ENCODE measurements around the gene ERGIC3.

Gene ERGIC3

GRCh38 chr20:35559042-35559693, 17.3 kb downstream of the ERGIC3 start:
- Histone ChIP-seq H3K9me3 (ENCODE audit: control insufficient read depth, insufficient read depth, low read depth, low read length) (no peaks in the 10 kb centered on the region), H3K4me3 (ENCODE audit: low read depth, low read length) (no peak overlapping the region), H3K27ac (ENCODE audit: extremely low read depth, low read depth, low read length) (no peak overlapping the region), H3K36me3 (ENCODE audit: control insufficient read depth in 2 of 2, insufficient read depth in 1 of 2, low read length in 2 of 2) (peaks cover 0 to 47% of the 10 kb centered on the region in 2 experiments; a peak in 1 of 3 replicates), H3K4me1 (ENCODE audit: control insufficient read depth, insufficient read depth, low read length) (no peaks in the 10 kb centered on the region)
- CTCF ChIA-PET = no interaction called here
- POLR2A ChIA-PET = interaction anchor here (1.7 kb wide), 1 partner anchor 17 kb away, joined by 4 read pairs; no protein-coding TSS in a partner anchor
- TF ChIP-seq ZFHX2 (tag by site-specific recombination; conservative IDR thresholded peaks at IDR 0.05) (peak; percentile 58), SCRT2 (tag by site-specific recombination; IDR thresholded peaks at IDR 0.05) (no peak), EGR2 (tag by site-specific recombination; IDR thresholded peaks at IDR 0.05; ENCODE audit: low read depth) (peak; percentile 81), ZNF132 (tag by site-specific recombination; IDR thresholded peaks at IDR 0.05; ENCODE audit: borderline replicate concordance) (no peak)

GRCh38 chr20:35560105-35560511, 18.2 kb downstream of the ERGIC3 start:
- no peaks in the 10 kb centered on the region for H3K9me3 ChIP-seq (ENCODE audit: control insufficient read depth, insufficient read depth, low read depth, low read length)
- no peak for TF ChIP-seq ZNF121 (tag by site-specific recombination; IDR thresholded peaks at IDR 0.05)
- ChIA-PET POLR2A (interaction anchor here (0.6 to 1.2 kb wide), 2 partner anchors 10 to 34 kb away, joined by 3 read pairs; no protein-coding TSS in a partner anchor), CTCF (interaction anchor here (1.1 kb wide), 1 partner anchor 9 kb away, joined by 3 read pairs; no protein-coding TSS in a partner anchor)
- no peak overlapping the region for H3K27ac ChIP-seq (ENCODE audit: extremely low read depth, low read depth, low read length)
- no peak overlapping the region for H3K4me3 ChIP-seq (ENCODE audit: low read depth, low read length)
- H3K4me1 ChIP-seq (ENCODE audit: control insufficient read depth, insufficient read depth, low read length) = no peaks in the 10 kb centered on the region
- peaks cover 0 to 43% of the 10 kb centered on the region in 2 experiments; a peak in 1 of 3 replicates for H3K36me3 ChIP-seq (ENCODE audit: control insufficient read depth in 2 of 2, insufficient read depth in 1 of 2, low read length in 2 of 2)

- ChIA-PET CTCF (interaction anchor here (1.1 kb wide), 1 partner anchor 9 kb away, joined by 3 read pairs; no protein-coding TSS in a partner anchor), POLR2A (interaction anchor here (1.1 to 1.2 kb wide), 2 partner anchors 9 to 10 kb away, joined by 3 read pairs; no protein-coding TSS in a partner anchor)
- no peak overlapping the region for H3K27ac ChIP-seq (ENCODE audit: extremely low read depth, low read depth, low read length)
- TF ChIP-seq ZNF510 (tag by site-specific recombination; IDR thresholded peaks at IDR 0.05; ENCODE audit: insufficient replicate concordance) (no peak), ZSCAN5A (tag by site-specific recombination; IDR thresholded peaks at IDR 0.05) (no peak), ZNF266 (tag by site-specific recombination; IDR thresholded peaks at IDR 0.05; ENCODE audit: low read depth) (no peak), ZNF335 (tag by site-specific recombination; conservative IDR thresholded peaks at IDR 0.05) (no peak), ZNF610 (tag by site-specific recombination; IDR thresholded peaks at IDR 0.05; ENCODE audit: borderline replicate concordance) (no peak), BCL11B (tag by site-specific recombination; IDR thresholded peaks at IDR 0.05; ENCODE audit: low read depth) (no peak), ZNF214 (tag by site-specific recombination; IDR thresholded peaks at IDR 0.05; ENCODE audit: borderline replicate concordance) (no peak), ZNF621 (tag by site-specific recombination; IDR thresholded peaks at IDR 0.05) (no peak), ZNF19 (tag by site-specific recombination; IDR thresholded peaks at IDR 0.05; ENCODE audit: low read depth) (no peak), AEBP2 (tag by site-specific recombination; IDR thresholded peaks at IDR 0.05; ENCODE audit: borderline replicate concordance) (no peak), REST (tag by site-specific recombination; IDR thresholded peaks at IDR 0.05) (no peak), ELK4 (IDR thresholded peaks at IDR 0.05; ENCODE audit: borderline replicate concordance, low read depth, low read length) (no peak), ZBTB7A (tag by site-specific recombination; IDR thresholded peaks at IDR 0.05; ENCODE audit: low read depth) (no peak), ZNF416 (tag by site-specific recombination; IDR thresholded peaks at IDR 0.05) (no peak), ZIC2 (tag by site-specific recombination; IDR thresholded peaks at IDR 0.05) (no peak), ZNF623 (tag by site-specific recombination; IDR thresholded peaks at IDR 0.05) (no peak), ZNF629 (tag by site-specific recombination; IDR thresholded peaks at IDR 0.05) (no peak), ZNF837 (tag by site-specific recombination; IDR thresholded peaks at IDR 0.05) (no peak), ZEB2 (tag by site-specific recombination; IDR thresholded peaks at IDR 0.05) (no peak)
Observed at GRCh38 chr20:35560541-35560940, 18.7 kb downstream of the ERGIC3 start.

More at GRCh38 chr20:35560541-35560940, 18.7 kb downstream of the ERGIC3 start:
- no peaks in the 10 kb centered on the region for H3K9me3 ChIP-seq (ENCODE audit: control insufficient read depth, insufficient read depth, low read depth, low read length)
- peaks cover 0 to 39% of the 10 kb centered on the region in 2 experiments; a peak in 1 of 3 replicates for H3K36me3 ChIP-seq (ENCODE audit: control insufficient read depth in 2 of 2, insufficient read depth in 1 of 2, low read length in 2 of 2)
- H3K4me1 ChIP-seq (ENCODE audit: control insufficient read depth, insufficient read depth, low read length) = no peaks in the 10 kb centered on the region
- no peak overlapping the region for H3K4me3 ChIP-seq (ENCODE audit: low read depth, low read length)

All from HEK293 (cell line).